HTERT RPE-1 (cell line): Measurements from ENCODE around the gene IPMK.

Source experiments
- in situ Hi-C: fragments of 300-500 bp; cut with MboI; formaldehyde crosslinking; loops from 4 replicates; pipeline ENCODE4 v1.14.3; 2020; ENCODE audit warnings: low sequenced_read_pairs

The IPMK gene

DNA sequence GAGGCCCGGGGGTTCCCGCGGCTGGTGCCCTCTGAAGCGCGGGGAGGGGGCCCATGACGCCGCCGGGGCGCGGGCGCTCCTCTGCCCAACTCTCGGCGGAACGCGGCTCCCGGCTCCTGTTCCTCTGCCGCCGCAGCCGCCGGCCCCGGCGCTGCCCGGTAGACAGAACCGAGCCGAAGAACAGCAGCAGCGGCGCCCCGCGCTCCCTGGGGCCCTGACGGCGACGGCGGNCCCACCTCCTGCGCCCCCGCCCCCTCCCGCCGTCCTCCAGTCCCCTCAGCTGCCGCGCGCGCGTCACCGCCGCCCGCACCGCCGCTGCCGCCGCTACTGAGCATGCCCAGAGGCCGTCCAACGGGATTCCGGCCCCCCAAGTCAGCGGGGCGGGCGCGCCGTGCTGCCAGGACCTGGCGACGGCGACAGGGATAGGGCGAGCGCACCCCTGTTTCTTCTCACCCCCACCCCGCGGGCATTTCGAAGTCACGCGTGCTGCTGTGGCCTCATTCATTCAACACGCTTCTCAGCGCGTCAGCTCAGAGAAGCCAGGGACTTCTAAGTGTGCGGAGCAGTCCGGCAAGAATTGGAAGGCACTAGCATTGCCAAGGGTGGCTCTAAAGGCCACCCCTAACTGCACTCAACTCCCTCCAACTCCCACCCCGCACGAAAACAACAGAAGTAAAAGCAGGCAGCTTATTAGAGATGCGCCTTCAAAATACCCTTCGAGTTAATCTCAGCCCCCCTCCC is at the start of gene IPMK:
Gene IPMK (minus strand): TSS at position 182 of the 741 bp plus-strand sequence. CDS start 283 bp downstream, outside the sequence.
- in situ Hi-C loops, result no loop called here

DNA sequence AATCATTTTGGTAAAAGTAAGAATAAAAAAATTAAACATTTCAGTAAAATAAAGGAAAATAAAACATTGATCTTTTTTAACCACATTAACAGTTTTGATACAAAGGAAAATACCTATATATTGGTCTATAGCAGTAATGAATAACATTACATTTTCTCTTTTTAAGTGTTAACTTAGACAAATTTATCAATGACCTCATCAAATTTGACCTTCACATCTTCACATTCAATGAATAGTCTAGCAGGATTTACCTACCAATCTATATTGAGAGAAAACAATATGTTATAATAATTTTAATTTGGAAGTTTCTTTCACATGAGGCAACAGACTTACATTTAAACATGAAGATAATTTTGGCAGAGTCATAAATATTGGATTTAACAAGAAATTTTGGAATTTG is 49.2 kb upstream of the IPMK start:
- in situ Hi-C loops, result no loop called here

DNA sequence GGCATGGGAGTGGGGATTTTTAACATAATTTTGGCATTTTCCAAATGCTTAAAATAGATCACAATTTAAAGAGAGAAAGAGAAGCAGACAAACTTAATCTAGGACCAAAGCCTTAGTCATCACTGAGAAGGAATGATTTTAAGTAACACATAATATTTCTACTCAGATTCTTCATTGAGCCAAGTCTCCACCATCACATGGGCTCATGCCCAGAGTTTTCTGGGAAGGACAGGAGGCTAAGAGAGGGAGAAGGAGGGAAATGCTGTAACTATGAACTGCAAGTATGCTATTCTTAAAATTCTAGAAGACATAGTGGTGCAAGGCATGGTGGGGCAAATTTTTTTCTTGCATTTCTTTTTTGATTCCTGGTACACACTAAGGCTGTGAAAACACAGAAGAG is 43.3 kb upstream of the IPMK start:
- in situ Hi-C loops, result no loop called here

DNA sequence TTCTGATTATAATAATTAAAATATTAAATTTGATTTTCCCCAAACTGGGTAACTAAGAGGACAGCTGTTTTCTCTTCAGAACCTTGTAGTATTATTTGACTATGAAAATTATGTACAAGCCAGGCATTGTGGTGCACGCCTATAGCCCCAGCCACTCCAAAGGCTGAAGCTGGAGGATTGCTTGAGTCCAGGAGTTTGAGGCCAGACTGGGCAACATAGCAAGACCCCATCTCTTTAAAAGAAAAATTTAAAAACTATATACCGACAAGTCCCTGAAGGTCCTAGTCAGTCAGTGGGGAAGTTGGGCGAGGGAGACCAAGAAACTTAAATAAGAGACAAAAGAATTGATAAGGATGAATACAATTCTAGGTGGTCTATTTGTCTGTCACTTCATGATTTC is 40.0 kb upstream of the IPMK start:
- in situ Hi-C loops, result no loop called here

DNA sequence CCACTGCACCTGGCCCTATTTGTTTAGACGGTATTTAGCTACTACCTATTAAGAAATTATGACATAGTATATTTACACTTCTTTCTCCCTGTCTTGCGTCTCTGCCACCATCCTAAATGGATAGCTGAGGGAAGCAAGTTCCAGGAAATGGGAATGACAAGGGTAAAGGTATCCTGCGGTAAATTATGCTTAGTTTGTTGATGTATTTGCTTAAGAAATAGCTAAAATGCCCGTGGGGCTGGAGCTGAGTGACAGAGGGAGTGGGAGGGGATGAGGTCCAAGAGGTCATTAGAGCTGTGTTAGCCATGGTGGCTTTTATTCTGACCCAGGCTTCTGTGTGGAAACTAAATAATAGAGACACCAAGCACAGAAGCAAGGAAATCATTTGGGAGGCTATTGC is 38.1 kb upstream of the IPMK start:
- in situ Hi-C loops, result no loop called here

DNA sequence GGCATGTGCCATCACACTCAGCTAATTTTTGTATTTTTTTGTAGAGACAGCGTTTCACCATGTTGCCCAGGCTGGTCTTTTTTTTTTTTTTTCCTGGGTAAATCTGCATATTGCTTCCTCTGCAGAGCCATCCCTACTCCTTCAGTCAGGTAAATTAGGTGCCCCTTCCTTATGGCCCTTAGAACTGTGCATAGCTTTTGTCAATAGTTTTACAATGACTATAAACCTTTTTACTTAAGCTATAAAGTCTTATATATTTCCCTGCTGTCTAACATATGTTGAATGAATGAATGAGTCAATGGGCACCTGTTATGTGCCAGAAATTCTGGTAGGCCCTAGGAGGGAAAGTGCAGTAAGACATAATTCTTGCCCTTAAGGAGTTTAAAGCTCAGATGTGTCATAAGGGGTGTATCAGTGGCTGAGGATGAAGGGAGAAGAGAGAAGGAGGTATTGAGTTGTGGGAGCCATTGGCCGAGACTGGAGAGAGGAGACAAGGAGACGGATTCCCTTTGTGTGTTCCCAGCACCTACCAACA is 36.5 kb upstream of the IPMK start:
- in situ Hi-C loops, result no loop called here

DNA sequence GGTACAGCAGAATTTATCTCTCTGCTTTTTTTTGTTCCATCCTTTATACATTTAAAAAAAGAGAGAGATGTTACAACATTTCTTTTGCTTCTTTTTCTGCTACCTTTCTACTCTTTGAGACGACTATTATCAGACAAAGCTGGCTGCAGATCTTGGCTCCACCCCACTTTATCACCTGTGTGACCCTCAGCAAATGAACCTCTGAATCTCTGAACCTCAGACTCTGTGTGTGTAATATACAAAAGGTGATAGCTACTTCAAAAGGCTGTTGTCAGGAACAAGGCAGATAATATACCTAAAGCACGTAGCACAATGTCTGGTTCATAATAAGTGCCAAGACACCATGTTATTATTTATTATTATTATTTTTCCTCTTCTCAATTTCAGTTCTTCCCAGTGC is 34.6 kb upstream of the IPMK start:
- in situ Hi-C loops, result no loop called here

DNA sequence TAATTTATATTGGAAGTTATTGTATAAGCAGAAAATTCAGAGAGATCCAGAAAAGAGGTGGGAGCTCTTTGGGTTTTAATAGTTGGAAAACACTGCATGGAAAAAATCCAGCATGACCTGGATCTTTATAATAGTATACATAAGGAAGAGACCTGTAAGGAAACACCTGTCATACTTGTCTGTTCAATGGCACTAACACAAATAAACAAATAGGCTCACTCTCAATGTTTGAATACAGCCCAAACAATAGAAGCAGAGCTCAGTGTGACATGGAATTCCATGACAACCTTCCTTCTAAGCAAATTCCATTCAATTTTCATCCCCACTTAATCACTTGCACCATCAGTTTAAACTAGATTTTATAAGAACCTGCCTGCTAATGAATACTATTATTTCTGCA is 33.0 kb upstream of the IPMK start:
- in situ Hi-C loops, result no loop called here

DNA sequence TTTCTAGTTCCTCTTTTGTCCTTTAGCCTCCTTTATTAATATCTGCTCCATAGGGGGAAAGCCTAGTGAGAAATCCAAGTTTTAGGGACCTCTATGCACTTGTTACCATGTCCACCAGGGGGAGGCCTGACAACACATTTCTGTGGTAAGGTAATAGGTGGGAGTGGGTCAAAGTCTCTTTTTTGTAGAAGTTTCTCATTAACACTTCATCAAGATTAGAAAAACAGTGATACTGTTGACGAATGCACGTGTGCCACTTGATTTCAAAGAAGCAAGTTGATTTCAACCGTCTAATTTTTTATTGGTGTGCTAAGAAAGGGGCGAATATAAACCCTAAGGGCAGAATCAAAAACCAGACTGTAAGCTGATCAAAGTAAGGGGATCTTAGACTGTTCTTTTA is 31.9 kb upstream of the IPMK start:
- in situ Hi-C loops, result no loop called here

DNA sequence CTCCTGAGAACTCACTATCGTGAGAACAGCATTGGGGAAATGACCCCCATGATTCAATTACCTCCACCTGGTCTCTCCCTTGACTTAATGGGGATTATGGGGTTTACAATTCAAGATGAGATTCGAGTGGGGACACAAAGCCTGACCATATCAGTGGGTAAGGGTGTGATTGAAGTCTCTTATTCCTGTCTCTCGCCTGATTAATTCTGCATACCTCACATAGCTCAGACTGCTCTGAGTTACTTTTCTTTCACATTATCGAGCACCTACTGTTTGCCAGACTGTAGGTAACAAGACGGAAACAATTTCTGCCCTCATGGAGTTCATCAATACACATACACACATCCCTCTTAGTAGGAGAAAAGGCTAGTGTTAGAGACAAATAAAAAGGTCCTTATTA is 26.3 kb upstream of the IPMK start:
- in situ Hi-C loops, result no loop called here

DNA sequence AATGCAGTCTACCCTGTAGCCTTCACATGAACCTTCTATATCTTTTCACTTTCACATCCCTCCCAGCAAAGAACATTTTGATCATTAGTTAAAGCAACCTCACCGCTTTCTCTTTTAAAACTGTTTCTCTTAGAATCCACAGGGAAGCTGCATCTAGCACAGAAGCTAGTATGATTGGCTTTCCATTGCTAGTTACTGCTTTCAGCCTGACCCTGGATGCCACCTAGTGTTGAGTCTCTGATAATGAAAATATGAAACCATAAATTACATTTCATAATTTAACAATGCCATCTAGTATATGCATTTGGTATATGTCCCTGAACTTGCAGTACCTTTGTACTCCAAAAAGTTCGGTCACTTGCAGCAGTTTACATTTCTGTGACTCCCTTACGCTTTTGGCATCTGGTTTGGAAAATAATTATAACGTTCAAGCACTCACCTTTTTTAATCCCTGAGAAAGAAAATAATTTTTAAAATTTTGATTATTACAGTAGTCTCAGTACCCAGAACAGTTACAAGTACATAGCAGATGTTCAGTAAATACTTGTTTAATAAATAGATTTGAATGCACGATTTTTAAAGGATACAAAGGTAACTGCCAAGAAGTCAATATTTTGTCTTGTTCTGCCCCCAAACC is 24.0 kb upstream of the IPMK start:
- in situ Hi-C loops, result no loop called here

DNA sequence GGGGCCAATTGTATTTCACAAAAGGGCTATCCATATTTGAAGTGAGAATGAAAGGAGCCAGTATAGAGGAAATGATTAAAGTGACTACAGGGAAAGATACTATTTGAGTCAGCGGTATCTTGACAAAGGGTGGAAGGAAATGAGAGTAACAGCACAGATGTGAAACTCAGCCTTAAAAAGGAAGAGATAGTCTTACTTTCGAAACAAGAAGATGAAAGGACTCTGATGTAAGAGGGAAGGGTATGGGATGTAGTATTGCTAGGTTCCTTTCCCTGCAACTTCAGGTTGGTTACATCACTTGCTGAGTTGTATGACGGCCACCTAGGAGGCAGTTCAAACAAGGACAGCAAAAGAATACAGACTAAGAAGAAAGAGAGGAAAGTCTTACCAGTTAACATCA is 14.9 kb upstream of the IPMK start:
- in situ Hi-C loops, result no loop called here

DNA sequence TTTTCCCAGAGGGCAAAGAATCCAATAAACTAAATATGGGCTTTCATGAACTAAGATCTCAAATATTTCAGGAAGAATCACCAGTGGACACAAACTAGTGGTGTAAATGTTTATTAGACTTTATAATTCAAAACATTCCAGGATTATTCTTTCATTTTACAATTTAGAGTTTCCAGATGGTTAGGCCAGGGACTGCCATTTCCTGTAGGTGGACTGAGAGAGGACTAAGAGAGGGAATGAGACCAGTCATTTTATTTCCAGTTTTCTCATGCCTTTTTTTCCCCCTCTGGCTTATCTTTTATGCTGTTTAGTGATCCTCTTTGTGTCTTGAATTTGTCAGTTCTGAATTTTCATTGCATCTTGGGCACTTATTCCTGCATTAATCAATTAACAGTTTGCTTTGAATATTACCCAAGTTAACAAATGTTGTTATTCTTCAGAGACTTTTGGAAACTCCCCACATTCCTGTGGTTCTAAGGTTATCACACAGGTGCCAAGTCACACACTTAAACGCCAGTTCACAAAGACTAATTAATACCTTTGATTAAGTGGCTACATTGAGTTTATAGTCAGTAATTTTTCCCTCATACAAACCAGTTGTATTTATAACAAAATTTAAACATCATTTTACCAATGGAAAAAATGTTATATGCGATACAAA is 13.5 kb upstream of the IPMK start:
- in situ Hi-C loops, result no loop called here

DNA sequence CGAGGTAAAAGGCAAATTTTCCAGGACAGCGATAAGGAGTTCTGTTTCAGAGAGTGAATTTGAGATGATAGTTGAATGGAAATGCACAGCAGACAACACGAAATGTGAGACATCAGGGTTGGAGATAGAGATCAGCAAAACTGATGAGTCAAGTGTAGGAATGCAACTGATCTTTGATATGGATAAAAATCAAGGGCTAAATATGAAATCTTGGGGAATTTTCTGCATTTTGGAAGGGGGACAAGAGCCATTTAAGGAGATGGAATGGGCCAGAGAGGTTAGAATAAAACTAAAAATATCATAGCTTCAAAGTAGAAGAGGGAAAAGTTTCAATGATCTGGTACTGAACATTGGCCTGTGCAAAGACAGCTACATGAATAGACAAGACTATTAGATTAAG is 12.8 kb upstream of the IPMK start:
- in situ Hi-C loops, result no loop called here

DNA sequence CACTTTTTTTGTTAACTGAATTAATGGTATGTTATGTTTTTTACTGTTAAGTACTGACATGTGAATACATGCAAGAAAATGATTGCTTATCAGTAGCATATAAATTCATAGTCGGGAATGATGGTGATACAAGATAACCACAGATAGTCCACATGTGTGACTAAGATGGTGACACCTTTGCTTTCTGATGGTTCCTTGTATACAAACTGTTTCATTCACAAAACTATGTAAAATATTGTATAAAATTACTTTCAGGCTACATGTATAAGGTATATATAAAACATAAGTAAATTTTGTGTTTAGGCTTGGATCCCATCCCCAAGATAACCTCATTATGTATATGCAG is 11.2 kb upstream of the IPMK start:
- in situ Hi-C loops, result no loop called here

DNA sequence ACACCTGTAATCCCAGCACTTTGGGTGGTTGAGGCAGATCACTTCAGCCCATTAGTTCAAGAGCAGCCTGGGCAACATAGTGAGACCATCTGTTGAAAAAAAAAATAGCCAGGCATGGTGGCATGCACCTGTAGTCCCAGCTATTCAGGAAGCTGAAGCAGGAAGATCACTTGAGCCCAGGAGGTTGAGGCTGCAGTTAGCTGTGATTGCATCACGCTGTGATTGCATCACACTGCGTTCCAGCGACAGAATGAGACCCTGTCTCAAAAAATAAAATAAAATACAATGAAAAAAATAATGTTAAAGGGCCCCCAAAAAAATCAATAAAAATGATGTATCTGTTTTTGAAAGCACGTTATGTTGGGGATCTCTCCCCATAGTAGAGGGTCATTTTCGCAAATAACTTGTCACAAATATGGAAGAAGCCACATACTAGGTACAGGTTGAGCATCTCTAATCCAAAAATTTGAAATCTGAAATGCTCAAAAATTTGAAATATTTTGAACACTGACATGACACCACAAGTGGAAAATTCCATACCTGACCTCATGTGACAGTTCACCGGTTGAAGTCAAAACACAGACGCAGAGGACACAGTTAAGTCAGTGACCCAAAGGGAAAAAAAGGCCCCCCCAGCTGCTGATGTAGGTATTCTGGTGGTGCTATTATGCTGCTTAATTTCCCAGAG is 10.7 kb upstream of the IPMK start:
- in situ Hi-C loops, result no loop called here

DNA sequence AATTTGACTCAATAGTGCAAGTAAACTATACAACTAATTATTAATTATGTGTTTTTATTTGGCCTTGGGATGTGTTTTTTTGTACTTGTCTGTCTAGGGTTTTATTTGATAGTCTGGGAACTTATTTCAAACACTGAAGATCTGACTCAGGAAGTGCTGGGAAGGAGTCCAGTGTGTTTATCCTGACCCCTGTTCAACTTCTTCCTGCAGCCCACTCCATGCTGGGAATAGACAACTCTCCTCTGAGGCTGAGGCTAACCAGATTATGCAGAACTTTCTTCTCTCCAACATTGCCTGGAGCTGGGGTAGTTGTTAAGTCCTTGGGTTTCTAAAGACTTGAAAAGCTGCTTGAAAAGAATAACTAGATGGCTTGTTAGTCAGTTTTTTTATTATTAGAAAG is 8.2 kb upstream of the IPMK start:
- in situ Hi-C loops, result no loop called here

DNA sequence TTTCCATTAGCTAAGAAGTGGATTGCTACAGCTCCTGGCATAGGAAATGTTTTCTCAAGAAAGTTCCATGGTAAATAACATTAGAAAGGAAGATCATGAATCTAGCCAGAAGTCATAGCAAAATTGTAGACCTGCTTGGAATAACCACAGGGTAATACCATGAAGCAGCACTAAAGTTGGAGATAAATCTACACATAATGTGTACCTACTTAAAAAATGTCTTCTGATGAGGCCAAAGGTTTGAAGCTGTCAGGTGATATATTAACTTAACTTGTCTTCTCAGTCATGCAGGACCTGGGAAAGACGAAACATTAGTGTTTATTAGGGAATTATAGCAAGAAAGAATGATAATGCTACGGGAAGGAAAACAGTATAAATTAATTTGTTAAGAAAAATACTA is 7.6 kb upstream of the IPMK start:
- in situ Hi-C loops, result no loop called here

DNA sequence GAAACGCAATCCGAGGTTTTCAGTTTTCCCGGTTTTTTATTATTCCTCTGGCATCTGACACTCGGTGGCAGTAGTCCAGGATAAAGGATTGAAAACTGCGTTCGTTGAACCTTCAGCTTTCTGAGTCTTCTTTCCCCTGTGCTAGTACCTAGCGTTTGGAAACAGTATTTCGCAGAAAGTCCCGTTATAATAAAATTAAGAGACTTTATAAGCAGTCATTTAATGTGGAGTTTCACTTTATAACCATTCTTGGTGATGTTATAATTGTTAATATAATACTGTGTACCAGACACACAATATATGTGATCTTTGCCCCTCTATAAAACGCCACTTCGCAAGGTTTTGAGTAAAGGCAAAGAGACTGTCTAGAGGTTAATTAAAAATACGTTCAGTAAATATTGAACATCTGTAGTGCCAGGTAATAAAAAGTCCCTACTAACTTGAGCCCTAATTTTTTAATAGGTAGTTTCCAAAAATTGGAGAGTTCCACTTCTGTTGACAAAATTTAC is 2.1 kb upstream of the IPMK start:
- in situ Hi-C loops, result no loop called here

DNA sequence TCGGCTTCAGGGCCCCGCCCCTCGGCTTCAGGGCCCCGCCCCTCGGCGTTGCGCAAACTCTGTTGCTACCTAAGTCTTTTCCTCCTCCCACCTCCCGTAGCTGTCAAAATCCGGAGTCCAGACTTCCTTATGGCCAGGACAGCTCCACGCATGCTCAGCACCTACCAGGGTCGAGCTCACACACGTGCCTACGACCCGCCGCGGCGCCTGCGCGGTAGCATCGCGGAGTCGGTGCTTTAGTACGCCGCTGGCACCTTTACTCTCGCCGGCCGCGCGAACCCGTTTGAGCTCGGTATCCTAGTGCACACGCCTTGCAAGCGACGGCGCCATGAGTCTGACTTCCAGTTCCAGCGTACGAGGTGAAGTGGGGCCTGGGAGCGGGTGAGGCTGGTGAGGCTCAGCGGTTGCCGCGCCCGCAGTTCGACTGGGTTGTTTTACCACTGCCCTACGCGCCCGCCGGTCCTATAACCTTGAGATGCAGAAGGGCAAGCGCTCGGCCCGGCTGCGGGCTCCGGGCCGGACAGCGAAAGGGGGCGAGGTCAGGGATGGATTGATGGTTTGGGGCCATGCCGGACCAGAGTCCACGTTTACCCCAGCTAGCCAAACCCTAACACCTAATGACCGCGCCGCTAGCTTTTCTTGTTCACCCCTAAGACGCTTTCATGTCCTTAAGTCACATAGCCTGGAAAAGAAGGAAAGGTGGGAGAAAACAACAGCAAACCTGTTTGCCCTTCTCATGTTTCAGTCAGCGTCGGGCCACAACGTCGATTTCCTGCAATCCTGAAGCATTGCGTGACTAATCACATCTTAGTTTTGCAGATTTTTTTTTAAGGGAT is 1.5 kb upstream of the IPMK start, which contains the start of gene CISD1:
Gene CISD1 (plus strand): TSS at position 217 of the 836 bp plus-strand sequence. CDS start 112 bp downstream, at position 329.
- in situ Hi-C loops, result no loop called here
